H1 (cell line): ENCODE results near the gene ASS1. TPM values are rescaled to one million over a fixed set of nuclear protein-coding genes. Genes with fewer than 3 reads are reported as not detected.
A peak's percentile ranks its signal among the peaks of the same experiment; 100 is the strongest.

Experiments
- ATF2 ChIP-seq: IDR thresholded peaks from 2 replicates; pipeline ENCODE4 v1.6.1; 2012; ENCODE audit warnings: low read length, inconsistent platforms
- GABPA ChIP-seq: IDR thresholded peaks from 2 replicates; pipeline ENCODE4 v1.6.1; 2011; ENCODE audit warnings: mild to moderate bottlenecking, low read length, moderate library complexity, borderline replicate concordance; ENCODE audit not compliant: insufficient read depth
- POLR2A ChIP-seq, 2 experiments: IDR thresholded peaks; 1 replicate in 1 of 2; 2 replicates in 1 of 2; pipeline ENCODE4 v1.6.1; 2011; ENCODE audit warnings: low read depth in 2 of 2, low read length in 2 of 2, mild to moderate bottlenecking in 2 of 2; ENCODE audit errors: control extremely low read depth in 1 of 2
- POLR2AphosphoS5 ChIP-seq: IDR thresholded peaks from 2 replicates; pipeline ENCODE4 v1.6.1; 2011; ENCODE audit warnings: low read depth, low read length
- RFX5 ChIP-seq: IDR thresholded peaks from 2 replicates; pipeline ENCODE4 v1.6.1; 2011; ENCODE audit warnings: low read depth, low read length, improper control_type of control experiment, borderline replicate concordance
- SRF ChIP-seq: IDR thresholded peaks from 2 replicates; pipeline ENCODE4 v1.6.1; 2011; ENCODE audit warnings: mild to moderate bottlenecking, low read depth, low read length, moderate library complexity
- TAF7 ChIP-seq: optimal IDR thresholded peaks from 2 replicates; pipeline ENCODE3; 2011; ENCODE audit warnings: low read depth, mild to moderate bottlenecking, inconsistent platforms, low read length, moderate library complexity, borderline replicate concordance
- polyA plus RNA-seq, 7 experiments: library from polyadenylated mRNA; depleted of rRNA in 3 of 7; stranded (reverse) in 5 of 7; unstranded in 2 of 7; fragments of >200 nt in 5 of 7; fragments of 200-250 nt in 2 of 7; gene quantifications; 1 replicate in 5 of 7; 2 replicates in 1 of 7; 4 replicates in 1 of 7; pipeline versions ENCODE4 v1.2.1 to v1.2.3, GENCODE V29; 2011 to 2013; ENCODE audit warnings: missing spikeins in 2 of 7, mixed read lengths in 2 of 7
- total RNA-seq: library from RNA; stranded (reverse); fragmentation: NEBNext Ultra II Directional; extraction: Animal tissue kit (Norgen Biotek cat#: 25700); gene quantifications from 2 replicates; pipeline ENCODE4 v1.2.1, GENCODE V29; 2021
- TF ChIP-seq, protein P1 (sequence below): fragments of 300-600 bp; sonication (generic); IDR thresholded peaks from 2 replicates; pipeline ENCODE4 v1.7.1; 2012; ENCODE audit warnings: low read length, moderate library complexity, mild to moderate bottlenecking, inconsistent platforms; ENCODE audit not compliant: insufficient replicate concordance

The ASS1 gene
- total and polyA plus RNA-seq, 2 of the 8 experiments (the other 6 are each of a cell fraction or from before 2014, with no cell fraction given) = 108 to 296 TPM

GRCh38 chr9:130535818-130536521 is 91.2 kb downstream of the ASS1 start (continued):
- TF ChIP-seq, protein P1, sequence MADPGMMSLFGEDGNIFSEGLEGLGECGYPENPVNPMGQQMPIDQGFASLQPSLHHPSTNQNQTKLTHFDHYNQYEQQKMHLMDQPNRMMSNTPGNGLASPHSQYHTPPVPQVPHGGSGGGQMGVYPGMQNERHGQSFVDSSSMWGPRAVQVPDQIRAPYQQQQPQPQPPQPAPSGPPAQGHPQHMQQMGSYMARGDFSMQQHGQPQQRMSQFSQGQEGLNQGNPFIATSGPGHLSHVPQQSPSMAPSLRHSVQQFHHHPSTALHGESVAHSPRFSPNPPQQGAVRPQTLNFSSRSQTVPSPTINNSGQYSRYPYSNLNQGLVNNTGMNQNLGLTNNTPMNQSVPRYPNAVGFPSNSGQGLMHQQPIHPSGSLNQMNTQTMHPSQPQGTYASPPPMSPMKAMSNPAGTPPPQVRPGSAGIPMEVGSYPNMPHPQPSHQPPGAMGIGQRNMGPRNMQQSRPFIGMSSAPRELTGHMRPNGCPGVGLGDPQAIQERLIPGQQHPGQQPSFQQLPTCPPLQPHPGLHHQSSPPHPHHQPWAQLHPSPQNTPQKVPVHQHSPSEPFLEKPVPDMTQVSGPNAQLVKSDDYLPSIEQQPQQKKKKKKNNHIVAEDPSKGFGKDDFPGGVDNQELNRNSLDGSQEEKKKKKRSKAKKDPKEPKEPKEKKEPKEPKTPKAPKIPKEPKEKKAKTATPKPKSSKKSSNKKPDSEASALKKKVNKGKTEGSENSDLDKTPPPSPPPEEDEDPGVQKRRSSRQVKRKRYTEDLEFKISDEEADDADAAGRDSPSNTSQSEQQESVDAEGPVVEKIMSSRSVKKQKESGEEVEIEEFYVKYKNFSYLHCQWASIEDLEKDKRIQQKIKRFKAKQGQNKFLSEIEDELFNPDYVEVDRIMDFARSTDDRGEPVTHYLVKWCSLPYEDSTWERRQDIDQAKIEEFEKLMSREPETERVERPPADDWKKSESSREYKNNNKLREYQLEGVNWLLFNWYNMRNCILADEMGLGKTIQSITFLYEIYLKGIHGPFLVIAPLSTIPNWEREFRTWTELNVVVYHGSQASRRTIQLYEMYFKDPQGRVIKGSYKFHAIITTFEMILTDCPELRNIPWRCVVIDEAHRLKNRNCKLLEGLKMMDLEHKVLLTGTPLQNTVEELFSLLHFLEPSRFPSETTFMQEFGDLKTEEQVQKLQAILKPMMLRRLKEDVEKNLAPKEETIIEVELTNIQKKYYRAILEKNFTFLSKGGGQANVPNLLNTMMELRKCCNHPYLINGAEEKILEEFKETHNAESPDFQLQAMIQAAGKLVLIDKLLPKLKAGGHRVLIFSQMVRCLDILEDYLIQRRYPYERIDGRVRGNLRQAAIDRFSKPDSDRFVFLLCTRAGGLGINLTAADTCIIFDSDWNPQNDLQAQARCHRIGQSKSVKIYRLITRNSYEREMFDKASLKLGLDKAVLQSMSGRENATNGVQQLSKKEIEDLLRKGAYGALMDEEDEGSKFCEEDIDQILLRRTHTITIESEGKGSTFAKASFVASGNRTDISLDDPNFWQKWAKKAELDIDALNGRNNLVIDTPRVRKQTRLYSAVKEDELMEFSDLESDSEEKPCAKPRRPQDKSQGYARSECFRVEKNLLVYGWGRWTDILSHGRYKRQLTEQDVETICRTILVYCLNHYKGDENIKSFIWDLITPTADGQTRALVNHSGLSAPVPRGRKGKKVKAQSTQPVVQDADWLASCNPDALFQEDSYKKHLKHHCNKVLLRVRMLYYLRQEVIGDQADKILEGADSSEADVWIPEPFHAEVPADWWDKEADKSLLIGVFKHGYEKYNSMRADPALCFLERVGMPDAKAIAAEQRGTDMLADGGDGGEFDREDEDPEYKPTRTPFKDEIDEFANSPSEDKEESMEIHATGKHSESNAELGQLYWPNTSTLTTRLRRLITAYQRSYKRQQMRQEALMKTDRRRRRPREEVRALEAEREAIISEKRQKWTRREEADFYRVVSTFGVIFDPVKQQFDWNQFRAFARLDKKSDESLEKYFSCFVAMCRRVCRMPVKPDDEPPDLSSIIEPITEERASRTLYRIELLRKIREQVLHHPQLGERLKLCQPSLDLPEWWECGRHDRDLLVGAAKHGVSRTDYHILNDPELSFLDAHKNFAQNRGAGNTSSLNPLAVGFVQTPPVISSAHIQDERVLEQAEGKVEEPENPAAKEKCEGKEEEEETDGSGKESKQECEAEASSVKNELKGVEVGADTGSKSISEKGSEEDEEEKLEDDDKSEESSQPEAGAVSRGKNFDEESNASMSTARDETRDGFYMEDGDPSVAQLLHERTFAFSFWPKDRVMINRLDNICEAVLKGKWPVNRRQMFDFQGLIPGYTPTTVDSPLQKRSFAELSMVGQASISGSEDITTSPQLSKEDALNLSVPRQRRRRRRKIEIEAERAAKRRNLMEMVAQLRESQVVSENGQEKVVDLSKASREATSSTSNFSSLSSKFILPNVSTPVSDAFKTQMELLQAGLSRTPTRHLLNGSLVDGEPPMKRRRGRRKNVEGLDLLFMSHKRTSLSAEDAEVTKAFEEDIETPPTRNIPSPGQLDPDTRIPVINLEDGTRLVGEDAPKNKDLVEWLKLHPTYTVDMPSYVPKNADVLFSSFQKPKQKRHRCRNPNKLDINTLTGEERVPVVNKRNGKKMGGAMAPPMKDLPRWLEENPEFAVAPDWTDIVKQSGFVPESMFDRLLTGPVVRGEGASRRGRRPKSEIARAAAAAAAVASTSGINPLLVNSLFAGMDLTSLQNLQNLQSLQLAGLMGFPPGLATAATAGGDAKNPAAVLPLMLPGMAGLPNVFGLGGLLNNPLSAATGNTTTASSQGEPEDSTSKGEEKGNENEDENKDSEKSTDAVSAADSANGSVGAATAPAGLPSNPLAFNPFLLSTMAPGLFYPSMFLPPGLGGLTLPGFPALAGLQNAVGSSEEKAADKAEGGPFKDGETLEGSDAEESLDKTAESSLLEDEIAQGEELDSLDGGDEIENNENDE = no peak
- TF ChIP-seq TAF7 = no peak
- TF ChIP-seq SRF = no peak
- no peak for TF ChIP-seq ATF2
- no peak for TF ChIP-seq RFX5
- 0 out of 3 replicates have a peak, but pooled peaks of 1 of the 2 experiments have one; percentile 21 for TF ChIP-seq POLR2A (IDR thresholded peaks at IDR 0.05; ENCODE audit: control extremely low read depth in 1 of 2, low read depth in 2 of 2, low read length in 2 of 2)
- TF ChIP-seq GABPA = no peak
- peak; percentile 27; the same call in 1 of the 2 replicates for TF ChIP-seq POLR2AphosphoS5
